Cardiac atrium fibroblast (primary cell): ENCODE data around the gene ZSCAN5A. TPM values are rescaled to one million over a fixed set of nuclear protein-coding genes. Genes with fewer than 3 reads are reported as not detected.

Source experiments
- total RNA-seq: library from RNA; depleted of rRNA; stranded (reverse); fragments of >200 nt; gene quantifications from 2 replicates; pipeline ENCODE4 v1.2.3, GENCODE V29; 2015

The ZSCAN5A gene
- 11.0 and 11.3 TPM in 2 replicates for total RNA-seq

GRCh38 chr19:56314381-56315076 lies at the start of gene ZSCAN5A:
TSS of gene ZSCAN5A (minus strand) at chr19:56314839. CDS start at chr19:56225046, 89,793 bp downstream.

GRCh38 chr19:56272161-56272798 lies 42.4 kb downstream of the ZSCAN5A start, which contains the start of gene EDDM13:
TSS of gene EDDM13 (plus strand) at chr19:56272748. CDS start at chr19:56272835, 87 bp downstream.

GRCh38 chr19:56201973-56202372 lies 112.7 kb downstream of the ZSCAN5A start, which contains the start of gene ZSCAN5C:
TSS of gene ZSCAN5C (plus strand) at chr19:56202273. CDS start at chr19:56205914, 3,641 bp downstream.

GRCh38 chr19:56197646-56198045 lies 117.0 kb downstream of the ZSCAN5A start, which contains the start of gene ZSCAN5B:
TSS of gene ZSCAN5B (minus strand) at chr19:56197783. CDS start at chr19:56193052, 4,731 bp downstream.

GRCh38 chr19:56175861-56176307 lies 138.8 kb downstream of the ZSCAN5A start, which contains the start of gene GALP:
TSS of gene GALP (plus strand) at chr19:56176008. CDS start at chr19:56177109, 1,101 bp downstream.

Other genes with a start within 250 kb of the ZSCAN5A start
- gene ZNF787, start 193.5 kb downstream of the ZSCAN5A start, total RNA-seq, result 10.7 and 16.2 TPM in 2 replicates
- gene ZNF444, start 173.6 kb downstream of the ZSCAN5A start, total RNA-seq, result 17.1 and 19.4 TPM in 2 replicates
- gene GALP, start 138.8 kb downstream of the ZSCAN5A start, total RNA-seq, result not detected in 2 replicates
- not detected in 2 replicates for gene ZSCAN5B, start 117.1 kb downstream of the ZSCAN5A start, total RNA-seq
- gene ZSCAN5C, start 112.6 kb downstream of the ZSCAN5A start, total RNA-seq, result not detected in 2 replicates
- gene EDDM13, start 42.1 kb downstream of the ZSCAN5A start, total RNA-seq, result not detected in 2 replicates
- gene ZNF582, start 78.7 kb upstream of the ZSCAN5A start, total RNA-seq, result 1.6 and 3.2 TPM in 2 replicates
- gene ZNF583, start 89.5 kb upstream of the ZSCAN5A start, total RNA-seq, result 2.7 and 2.8 TPM in 2 replicates
- gene ZNF667, start 162.5 kb upstream of the ZSCAN5A start, total RNA-seq, result 5.0 and 5.2 TPM in 2 replicates
- gene ZNF471, start 193.0 kb upstream of the ZSCAN5A start, total RNA-seq, result 3.2 and 3.6 TPM in 2 replicates
- gene ZFP28, start 224.1 kb upstream of the ZSCAN5A start, total RNA-seq, result 7.8 and 13.4 TPM in 2 replicates